ENCODE measurements around the gene PPM1E. TPM values are rescaled to one million over a fixed set of nuclear protein-coding genes. Genes with fewer than 3 reads are reported as not detected.

The PPM1E gene
- total and polyA plus RNA-seq, 2 of the 4 experiments (the other 2 are of a cell fraction) = under 0.01 to 0.05 TPM

DNA sequence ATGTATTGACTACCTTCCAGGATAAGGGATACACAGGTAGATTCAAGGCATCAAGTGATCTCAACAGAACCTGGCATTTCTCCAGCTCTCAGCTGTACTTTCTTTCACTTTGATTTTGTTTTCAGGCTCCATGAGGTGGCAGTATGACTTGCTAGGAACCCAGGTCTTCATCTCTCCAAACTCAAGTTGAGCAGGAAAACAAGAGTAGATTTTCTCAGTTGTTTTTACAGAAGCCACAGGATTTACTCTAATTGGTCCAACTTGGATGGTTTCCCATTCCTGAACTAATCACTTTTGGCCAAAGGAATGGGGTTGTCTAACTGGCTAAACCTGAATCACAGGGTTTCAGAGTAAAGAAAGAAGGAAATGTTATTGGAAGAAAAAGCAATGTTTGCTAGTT is 204.4 kb downstream of the PPM1E start:
- Histone ChIP-seq H2BK15ac (ENCODE audit: low read depth, low read length) (no peak overlapping the region), H3K4me2 (ENCODE audit: low read depth, low read length) (no peak overlapping the region), H2AK9ac (replicated peaks; ENCODE audit: low read depth, low read length, poor library complexity) (no peak overlapping the region), H2BK120ac (ENCODE audit: low read depth, low read length) (no peak overlapping the region), H4K91ac (ENCODE audit: insufficient read depth, low read depth, low read length) (no peak overlapping the region), H3K9ac (ENCODE audit: low read depth, low read length) (no peak overlapping the region), H3K9me1 (ENCODE audit: insufficient read depth, low read length) (no peaks in the 10 kb centered on the region), H2BK20ac (ENCODE audit: low read depth, low read length) (no peak overlapping the region), H3K27me3 (ENCODE audit: control insufficient read depth, insufficient read depth, low read length) (no peaks in the 10 kb centered on the region), H3K4me3 (ENCODE audit: insufficient read depth, low read depth, low read length) (no peak overlapping the region), H3K27ac (ENCODE audit: insufficient read depth, low read length) (no peak overlapping the region), H4K20me1 (ENCODE audit: insufficient read depth, low read length) (no peaks in the 10 kb centered on the region), H3K14ac (replicated peaks; ENCODE audit: low read depth, low read length) (no peak overlapping the region), H4K5ac (ENCODE audit: low read depth, low read length) (no peak overlapping the region), H3K36me3 (ENCODE audit: control insufficient read depth, insufficient read depth, low read length) (no peaks in the 10 kb centered on the region), H3K18ac (ENCODE audit: low read depth, low read length) (no peak overlapping the region), H3K9me3 (ENCODE audit: control insufficient read depth, insufficient read depth, low read length) (no peaks in the 10 kb centered on the region), H2BK5ac (ENCODE audit: low read depth, low read length, poor library complexity, severe bottlenecking) (no peak overlapping the region), H3K56ac (ENCODE audit: extremely low read depth, insufficient read depth, low read length) (no peak overlapping the region), H2AFZ (replicated peaks; ENCODE audit: low read length, poor library complexity) (no peak overlapping the region), H3K23ac (ENCODE audit: low read depth, low read length) (no peak overlapping the region), H3K79me1 (ENCODE audit: low read depth in 1 of 2, low read length in 2 of 2) (no peaks in the 10 kb centered on the region), H3K4me1 (ENCODE audit: control insufficient read depth, insufficient read depth, low read length) (no peaks in the 10 kb centered on the region), H2AK5ac (ENCODE audit: low read depth, low read length) (no peak overlapping the region), H3K4ac (ENCODE audit: low read depth, low read length) (no peak overlapping the region), H4K8ac (ENCODE audit: low read depth in 2 of 2, low read length in 2 of 2) (no peak overlapping the region)
- intact Hi-C loops (cut with micrococcal nuclease) = no loop called here
- TF ChIP-seq RFX5 (IDR thresholded peaks at IDR 0.05; ENCODE audit: low read depth, low read length) (no peak), RAD21 (IDR thresholded peaks at IDR 0.05; ENCODE audit: low read length) (peak; percentile 39)
- TF ChIP-seq, protein P1, sequence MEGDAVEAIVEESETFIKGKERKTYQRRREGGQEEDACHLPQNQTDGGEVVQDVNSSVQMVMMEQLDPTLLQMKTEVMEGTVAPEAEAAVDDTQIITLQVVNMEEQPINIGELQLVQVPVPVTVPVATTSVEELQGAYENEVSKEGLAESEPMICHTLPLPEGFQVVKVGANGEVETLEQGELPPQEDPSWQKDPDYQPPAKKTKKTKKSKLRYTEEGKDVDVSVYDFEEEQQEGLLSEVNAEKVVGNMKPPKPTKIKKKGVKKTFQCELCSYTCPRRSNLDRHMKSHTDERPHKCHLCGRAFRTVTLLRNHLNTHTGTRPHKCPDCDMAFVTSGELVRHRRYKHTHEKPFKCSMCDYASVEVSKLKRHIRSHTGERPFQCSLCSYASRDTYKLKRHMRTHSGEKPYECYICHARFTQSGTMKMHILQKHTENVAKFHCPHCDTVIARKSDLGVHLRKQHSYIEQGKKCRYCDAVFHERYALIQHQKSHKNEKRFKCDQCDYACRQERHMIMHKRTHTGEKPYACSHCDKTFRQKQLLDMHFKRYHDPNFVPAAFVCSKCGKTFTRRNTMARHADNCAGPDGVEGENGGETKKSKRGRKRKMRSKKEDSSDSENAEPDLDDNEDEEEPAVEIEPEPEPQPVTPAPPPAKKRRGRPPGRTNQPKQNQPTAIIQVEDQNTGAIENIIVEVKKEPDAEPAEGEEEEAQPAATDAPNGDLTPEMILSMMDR (conservative IDR thresholded peaks at IDR 0.05; ENCODE audit: low read depth, low read length) = peak; percentile 35; the same call in 1 of the 2 replicates
- CTCF ChIA-PET = interaction anchor here (0.7 to 0.8 kb wide), 2 partner anchors 15 to 30 kb away, joined by 3 to 4 read pairs; no protein-coding TSS in a partner anchor
- BruUV-seq (replicated peaks) = no TSS peak
- DNase-seq = peak; percentile 74
- in situ Hi-C loops (cut with MboI; ENCODE audit: low sequenced_read_pairs) = no loop called here
- POLR2A ChIA-PET (ENCODE audit: unreplicated experiment) = no interaction called here
- peak; percentile 61 for ATAC-seq (ENCODE audit: low read depth)
- dilution Hi-C loops (cut with HindIII; ENCODE audit: low sequenced_read_pairs, unreplicated experiment) = no loop called here

Measured in IMR-90 (cell line).